Hematopoietic multipotent progenitor cell treated with erythropoietin and hydrocortisone succinate and interleukin-3 and kit ligand, for 4 days (in vitro differentiated cells): ENCODE measurements around the gene SRGAP2.
"Not testable (repeated sequence)": the region's sequence is repeated elsewhere in the genome, so short reads cannot be mapped to it uniquely, and the experiment has no call there.

ENCODE experiments used
- DNase-seq: peaks from one replicate; pipeline ENCODE4 v3.0.0-alpha.2; 2015

Gene SRGAP2

GRCh38 chr1:206203364-206204158 lies at the start of gene SRGAP2:
Gene SRGAP2 (plus strand): TSS chr1:206203541. CDS start chr1:206205971, 2,430 bp downstream.
- DNase-seq, result peak; percentile 70

DNA sequence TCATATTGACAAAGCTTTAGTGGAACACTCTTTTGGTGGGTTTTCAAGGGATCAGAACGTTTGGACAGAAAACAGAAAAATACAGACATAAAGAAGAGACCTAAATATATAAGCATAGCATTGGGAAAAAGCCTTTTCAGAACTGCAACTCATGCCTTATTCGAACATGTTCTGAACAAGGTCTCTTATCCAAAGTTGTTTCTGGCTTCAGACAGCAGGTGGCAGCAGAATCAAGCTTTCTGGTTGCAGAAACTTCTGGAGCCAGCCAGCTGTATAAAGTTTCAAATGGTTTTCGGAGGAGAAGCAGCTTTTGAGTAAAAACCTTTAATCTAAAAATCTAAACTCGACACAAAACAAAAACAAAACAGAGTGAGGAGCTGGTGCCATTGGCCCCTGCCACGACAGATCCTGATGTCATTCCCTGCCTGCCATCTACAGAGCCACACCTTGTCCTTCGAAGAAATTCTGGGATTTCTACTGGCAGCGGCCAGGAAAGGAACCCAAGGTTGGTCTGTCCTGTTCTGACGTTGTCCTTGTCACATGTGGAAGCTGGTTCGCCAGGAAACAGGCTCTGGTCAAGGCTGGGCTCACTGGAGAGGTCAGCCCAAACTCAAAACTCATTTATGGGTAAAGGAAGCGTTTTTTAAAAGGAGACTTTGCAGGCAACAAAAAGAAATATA lies 35.9 kb upstream of the SRGAP2 start:
- not testable (repeated sequence) for DNase-seq

GRCh38 chr1:206169794-206170193 lies 33.5 kb upstream of the SRGAP2 start:
- not testable (repeated sequence) for DNase-seq

DNA sequence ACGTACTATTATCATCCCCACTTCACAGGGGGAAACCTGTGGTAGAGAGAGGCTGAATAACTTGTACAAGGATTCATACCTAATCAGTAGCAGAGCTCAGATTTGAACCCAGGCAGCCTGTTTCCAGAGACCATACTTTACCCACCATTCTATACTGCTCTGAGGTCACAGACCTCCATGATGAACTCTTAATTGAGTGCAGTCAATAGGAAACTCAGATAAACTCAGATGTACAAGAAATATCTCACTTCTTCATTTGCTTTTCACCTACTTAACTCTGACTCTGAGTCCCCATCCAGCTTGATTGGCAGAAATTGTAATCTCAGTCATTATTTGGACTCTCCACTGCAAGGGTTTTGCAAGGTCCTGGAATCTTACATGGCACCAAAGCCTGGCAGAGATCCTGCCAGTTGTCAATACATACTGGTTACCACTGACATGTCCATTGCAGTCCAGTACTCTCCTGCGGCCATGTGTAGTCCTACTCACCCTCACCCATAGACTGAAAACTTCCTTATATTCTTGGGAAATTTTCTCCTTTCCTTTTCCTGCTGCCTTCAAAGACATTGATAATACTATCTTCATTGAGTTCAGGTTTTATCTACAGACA lies 30.1 kb upstream of the SRGAP2 start:
- not testable (repeated sequence) for DNase-seq

- not testable (repeated sequence) for DNase-seq
These were observed 29.0 kb upstream of the SRGAP2 start for GRCh38 chr1:206174182-206174868.

DNA sequence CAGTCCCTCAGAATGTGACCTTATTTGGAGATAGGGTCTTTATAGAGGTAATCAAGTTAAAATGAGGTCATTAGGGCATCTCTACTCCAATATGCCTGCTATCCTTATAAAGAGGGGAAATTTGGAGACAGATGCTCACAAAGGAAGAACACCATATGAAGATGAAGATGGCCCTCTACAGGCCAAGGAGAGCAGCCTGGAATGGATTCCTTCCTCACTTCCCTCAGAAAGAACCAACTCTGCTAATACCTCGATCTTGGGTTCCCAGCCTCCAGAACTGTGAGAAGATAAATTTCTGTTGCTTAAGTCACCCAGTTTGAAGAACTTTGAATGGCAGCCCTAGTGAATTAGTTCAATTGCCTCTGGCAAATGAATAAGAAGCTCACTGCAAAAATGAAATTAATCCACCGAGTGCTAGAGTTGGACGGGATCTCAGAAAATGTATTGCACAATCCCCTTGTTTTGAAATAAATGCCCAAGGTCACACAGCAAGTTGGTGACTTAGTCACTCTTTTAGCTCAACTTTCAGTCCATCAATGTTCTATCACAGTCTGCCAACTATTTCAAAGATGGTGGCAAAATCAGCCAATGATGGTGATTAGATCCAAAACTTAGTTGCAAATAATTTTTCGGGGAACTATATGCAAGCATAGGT lies 27.8 kb upstream of the SRGAP2 start:
- peak; percentile 15 for DNase-seq

GRCh38 chr1:206176114-206176502 lies 27.2 kb upstream of the SRGAP2 start:
- DNase-seq, result not testable (repeated sequence)

DNA sequence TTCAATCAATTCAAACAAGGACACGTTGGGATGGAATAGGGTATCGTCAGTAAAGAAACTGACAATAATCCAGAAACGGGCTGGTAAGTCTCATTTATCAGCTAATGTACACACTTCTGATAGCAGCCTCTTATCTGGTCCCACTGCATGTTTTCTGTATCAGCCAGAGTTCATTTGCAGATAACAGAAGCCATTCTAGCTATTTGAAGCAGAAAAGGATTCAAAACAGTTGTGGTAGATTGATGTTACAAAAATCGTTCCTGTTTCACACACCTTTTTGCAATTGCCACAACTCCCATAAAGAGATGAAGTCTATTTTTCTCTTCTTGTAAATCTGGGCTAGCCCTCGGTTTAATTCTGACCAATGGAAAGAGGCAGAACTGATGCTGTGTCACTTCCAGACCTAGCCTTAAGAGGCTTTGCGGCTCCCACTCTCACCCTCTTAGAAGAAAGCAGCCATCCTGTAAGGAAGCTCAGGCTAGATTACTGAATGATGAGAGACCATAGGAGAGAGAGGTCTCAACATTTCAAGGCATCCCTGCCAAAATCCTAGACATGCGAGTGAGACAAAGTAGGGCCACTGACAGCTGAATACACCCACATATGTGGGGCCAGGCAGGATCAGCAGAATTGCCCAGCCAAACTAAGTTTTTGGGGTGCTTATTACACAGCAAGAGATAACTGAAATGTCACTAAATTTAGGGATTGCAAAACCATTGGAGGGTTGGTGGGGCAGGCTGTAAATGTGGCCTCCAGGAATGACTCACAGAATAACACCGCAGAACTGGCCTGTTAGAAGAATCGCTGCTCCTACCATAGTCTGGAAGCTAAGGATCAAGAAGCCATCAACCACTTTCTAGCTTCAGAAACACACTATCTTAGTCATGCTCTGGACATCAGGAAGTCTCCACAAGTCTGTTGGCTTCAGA lies 25.0 kb upstream of the SRGAP2 start:
- DNase-seq, result not testable (repeated sequence)

DNA sequence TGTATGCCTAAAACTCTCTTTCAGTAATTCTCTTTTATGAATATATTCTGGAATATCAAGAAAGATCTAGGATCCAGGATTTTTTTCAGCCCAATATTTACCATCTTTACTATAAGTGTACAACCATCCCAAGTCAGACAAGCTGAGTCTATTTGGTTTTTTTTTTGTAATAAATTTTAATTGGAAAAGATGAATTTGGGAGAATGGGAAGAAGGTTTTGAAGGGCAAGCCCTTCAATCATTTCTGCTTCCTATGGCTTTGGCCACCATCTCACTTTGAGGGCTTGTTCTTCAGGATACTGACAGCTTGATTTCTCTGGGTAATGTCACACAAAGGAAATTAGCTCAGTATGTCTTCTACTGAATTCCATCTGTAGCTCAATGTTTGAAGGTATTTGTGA lies 23.7 kb upstream of the SRGAP2 start:
- DNase-seq, result not testable (repeated sequence)

- not testable (repeated sequence) for DNase-seq
These were observed 20.7 kb upstream of the SRGAP2 start for GRCh38 chr1:206182368-206183317.

DNA sequence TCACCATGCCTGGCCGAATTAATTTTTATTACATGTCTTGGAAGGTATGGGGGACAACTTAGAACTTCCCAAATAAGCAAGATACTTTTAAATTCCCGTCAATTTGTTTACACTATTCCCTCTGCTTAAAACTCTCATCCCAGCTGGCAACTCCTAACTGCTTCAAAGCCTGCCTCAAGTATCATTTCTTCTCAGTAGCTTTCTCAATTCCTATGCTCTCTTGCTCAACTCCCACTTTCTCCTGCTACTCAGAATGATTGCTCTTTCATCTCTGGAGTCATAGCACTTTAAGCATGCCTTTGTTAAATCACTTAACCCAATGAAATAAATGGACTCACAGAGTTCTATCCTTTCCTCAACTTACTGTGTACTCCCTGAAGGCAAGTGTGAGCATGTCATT lies 19.6 kb upstream of the SRGAP2 start:
- DNase-seq, result not testable (repeated sequence)

DNA sequence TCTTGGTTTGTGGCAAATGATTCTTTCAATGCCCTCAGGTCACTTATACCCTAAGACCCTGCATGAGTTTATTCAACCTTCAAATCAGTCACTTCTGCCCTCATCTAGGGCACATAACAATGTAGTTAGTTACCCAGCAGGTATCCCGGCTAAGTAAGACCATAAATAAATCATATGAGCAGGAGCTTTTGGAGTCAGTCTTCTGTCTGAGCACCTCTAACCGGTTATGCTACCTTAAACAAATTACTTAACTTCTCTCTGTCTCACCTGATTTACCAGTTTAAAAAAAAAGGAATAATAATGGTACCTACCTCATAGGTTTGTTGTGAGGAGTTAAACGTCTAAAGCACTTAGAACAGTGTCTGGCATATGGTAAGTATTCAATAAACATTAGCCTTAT lies 17.6 kb upstream of the SRGAP2 start:
- DNase-seq, result not testable (repeated sequence)

- not testable (repeated sequence) for DNase-seq
These were observed 16.5 kb upstream of the SRGAP2 start for GRCh38 chr1:206186826-206187225.

DNA sequence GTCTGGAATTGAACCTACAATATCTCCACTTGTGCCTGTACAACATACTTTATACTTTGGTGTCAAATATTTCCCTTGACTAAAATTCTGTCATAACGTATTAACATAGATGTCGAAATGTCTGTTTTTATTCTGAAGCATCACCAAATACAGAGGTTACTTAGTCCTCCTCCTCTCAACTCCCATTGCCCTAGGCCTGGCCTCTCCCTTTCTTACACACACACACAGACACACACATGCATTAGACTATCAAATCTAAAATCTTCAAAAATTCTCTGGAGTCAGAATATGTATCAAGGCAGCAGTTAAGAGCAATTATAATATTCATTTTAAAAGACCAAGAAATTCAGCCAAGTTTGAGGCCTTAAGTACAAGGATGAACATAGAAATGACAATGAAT lies 8.2 kb upstream of the SRGAP2 start:
- DNase-seq, result not testable (repeated sequence)

DNA sequence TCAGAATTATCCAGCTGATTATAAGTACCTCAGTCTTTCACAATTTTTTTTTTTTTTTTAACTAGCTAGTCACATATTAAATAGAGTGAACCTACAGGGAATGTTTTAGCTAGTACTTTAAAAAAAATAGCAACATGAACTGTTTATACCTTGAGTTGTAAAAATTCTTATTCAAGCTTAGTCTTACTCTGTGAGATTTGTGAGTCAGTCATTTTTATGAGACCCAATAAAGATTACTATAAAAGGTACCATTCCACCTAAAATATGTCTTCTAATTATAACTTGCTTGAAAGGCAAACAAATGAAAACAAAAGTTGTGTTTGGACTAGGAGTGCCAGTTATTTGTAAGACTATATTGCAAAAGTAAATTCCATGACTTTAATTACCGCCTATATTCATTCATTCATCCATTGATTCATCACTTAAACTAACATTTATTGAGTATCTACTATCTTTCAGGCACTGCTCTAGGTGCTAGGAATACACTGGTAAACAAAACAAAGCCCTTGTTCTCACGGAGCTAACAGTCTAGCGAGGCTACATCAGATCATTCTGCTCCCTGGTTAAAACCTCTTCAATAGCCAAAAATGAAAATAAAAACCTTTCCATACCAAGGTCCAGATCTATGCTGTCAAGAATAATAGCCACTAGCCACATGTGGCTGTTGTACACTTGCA lies 6.5 kb upstream of the SRGAP2 start:
- DNase-seq, result not testable (repeated sequence)

GRCh38 chr1:206202789-206203363 lies 465 bp upstream of the SRGAP2 start, which contains the start of gene FAM72A:
Gene FAM72A (minus strand): TSS chr1:206202839. CDS start chr1:206202025, 814 bp downstream.
- DNase-seq, result peak; percentile 100

GRCh38 chr1:206204159-206204511 lies 794 bp downstream of the SRGAP2 start:
- not testable (repeated sequence) for DNase-seq

- DNase-seq, result peak; percentile 5
These were observed 1.5 kb downstream of the SRGAP2 start for GRCh38 chr1:206204871-206205270.

GRCh38 chr1:206205569-206205968 lies 2.2 kb downstream of the SRGAP2 start:
- DNase-seq, result not testable (repeated sequence)
